HG03064 (cell line): Measurements from ENCODE around the gene EPHB1.

Source experiments
- ATAC-seq: cut with Tn5 transposase; IDR thresholded peaks from one replicate; pipeline ENCODE4 v1.9.1; 2021; ENCODE audit warnings: low read depth; ENCODE audit not compliant: unreplicated experiment

The EPHB1 gene

GRCh38 chr3:134804508-134805480, 9.7 kb downstream of the EPHB1 start:
- no peak for ATAC-seq

DNA sequence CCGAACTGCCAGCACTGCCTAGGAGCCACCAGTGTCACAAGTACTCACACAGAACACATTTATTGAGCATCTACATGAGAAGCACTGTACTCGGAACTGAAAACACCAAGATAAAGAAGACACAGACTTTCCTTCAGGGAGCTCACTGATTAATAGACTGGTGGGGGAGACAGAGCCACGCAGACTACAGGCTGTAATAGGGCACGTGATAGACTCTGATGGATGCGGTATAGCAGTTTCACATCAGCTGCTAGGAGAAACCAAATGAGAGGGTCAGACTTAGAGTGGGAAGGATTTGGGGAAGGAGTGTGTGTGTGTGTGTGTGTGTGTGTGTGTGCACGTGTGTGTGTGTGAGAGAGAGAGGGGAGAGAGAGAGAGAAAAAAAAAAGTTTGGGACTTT, 12.1 kb downstream of the EPHB1 start:
- ATAC-seq: no peak

GRCh38 chr3:134808835-134809234, 13.8 kb downstream of the EPHB1 start:
- ATAC-seq: no peak

DNA sequence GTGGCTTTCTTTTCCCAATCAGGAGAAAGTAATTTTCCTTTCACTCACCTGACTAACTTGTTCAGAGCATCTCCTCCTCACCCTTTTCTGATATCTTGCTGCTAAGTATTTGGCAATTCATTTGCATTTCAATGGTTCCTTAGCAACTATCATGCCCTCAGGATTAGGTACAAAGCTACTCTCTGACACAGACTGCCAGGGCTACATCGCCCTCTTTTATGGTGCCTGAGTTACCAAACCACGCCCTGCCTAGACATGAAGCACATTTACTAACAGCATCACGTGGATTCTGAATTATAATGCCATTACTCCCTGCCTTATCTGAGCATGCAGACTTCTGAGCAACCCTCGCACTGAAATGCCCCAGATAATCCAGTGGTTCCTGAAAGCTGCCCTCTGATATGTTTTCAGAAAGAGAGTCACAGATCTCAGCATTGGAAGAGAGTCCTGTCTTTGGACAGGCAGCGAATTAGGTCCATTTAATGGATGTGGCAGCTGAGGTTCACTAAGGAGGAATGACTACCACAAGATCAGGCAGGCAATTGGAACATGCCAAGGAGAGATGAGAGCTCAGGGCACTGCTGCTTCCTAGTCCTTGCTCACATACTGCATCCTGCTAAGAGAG, 14.5 kb downstream of the EPHB1 start:
- ATAC-seq: no peak

DNA sequence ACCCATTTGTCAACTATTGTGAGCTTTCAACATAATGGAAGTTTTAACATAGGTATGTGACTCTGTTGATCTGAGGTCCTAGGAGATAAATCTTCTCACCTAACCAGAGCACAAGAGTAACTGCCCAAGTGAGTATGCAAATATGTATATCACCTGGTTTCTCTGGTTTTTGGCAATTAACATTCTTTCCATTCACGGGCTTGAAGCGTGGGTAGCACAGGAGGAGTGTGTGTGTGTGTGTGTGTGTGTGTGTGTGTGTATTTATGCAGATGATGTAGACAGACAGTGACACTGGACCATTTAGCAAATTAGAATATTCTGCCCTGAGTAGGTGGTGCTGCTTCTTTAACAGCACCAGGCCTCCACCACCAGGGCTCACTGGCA, 15.0 kb downstream of the EPHB1 start:
- no peak for ATAC-seq

DNA sequence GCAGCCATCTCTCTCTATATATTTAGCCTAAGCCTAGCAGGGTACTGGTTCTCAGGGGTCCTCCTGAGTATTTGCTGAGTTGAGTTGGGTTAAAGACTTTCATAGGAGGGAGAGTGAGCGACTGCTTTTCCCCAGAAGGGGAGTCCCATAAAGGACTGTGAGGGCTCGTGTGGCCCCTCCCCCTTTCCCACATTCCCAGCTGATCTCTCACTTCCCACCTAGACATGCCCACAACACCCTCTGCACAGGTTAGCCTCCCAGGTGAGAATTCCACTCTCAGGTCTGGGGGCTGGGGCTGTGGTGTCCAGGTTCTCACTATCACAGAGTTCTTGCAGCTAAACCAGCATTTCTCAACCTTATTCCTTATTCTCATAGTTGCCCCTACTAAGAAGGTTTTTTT, 15.8 kb downstream of the EPHB1 start:
- no peak for ATAC-seq

DNA sequence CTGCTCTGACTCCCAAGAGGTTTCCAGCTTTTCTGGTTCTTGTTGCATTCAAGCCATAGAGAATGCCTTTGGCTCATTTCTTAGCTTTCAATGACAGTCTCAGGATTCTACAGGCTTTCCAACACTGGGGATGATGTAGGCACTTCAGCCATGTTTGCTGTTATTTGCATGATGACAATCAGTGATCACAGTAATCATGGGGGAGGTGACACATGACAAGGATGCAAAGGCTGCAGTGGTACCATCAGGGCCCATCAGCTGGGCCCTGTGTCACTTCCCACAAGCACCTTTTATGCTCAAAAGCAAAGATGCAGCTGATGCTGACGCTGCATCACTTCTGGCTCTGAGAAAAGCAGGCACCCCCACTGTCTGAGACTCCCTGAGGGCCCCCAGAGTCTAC, 18.6 kb downstream of the EPHB1 start:
- no peak for ATAC-seq

DNA sequence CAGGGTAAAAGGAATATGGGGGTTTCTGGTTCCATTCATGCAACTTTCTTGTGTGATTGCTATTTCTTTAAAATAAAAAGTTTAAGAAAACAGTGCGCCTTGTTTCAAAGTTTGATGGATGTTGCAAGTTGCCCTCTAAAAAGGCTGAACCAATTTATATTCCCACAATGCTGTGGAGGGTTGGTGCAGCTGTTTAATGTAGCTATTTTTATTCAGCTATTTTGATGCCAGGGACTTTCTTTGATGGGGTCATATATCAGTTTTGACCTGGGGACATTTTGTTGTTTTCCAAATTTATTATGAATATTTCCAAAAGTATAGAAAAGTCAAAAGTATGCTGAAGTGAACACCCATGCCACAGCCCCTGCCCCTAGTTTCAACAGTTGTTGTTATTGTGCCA, 20.5 kb downstream of the EPHB1 start:
- ATAC-seq: no peak

DNA sequence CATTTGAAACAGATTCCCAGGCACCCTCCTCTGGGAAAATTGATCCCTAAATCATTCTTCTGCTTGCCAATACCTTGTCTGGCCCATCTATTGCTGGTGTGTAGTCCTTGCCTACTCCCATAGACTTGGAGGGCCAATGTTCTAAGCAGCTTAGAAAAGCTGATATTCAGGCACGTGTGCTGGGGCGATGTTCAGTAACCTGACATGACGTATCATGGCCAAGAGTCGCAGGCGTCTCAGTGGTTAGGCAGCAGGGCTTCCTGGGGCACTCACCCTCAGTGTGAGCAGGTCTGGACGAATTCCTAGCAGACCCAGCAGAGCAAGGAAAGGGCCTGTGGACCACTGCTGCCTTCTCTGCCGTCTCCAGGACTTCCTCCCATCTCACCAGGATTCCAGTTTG, 21.6 kb downstream of the EPHB1 start:
- no peak for ATAC-seq

DNA sequence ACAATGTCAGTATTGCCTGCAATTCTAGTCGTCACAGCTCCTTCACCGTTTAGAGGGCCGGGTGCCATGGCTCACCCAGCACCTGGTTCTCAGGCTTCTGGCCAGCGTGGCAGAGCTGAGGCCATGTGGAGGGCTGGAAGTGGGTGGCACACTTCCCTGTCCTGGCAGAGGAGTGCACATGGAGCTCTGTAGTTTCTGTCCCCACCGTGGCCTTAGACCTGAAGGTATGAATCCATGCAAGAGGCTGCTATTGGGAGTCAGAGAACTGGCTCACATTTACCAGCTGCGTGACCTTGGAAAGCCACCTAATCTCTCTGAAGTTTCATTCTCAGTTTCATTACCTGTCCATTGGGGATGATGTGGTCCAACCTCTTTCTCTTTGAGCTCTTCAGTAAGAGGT, 22.2 kb downstream of the EPHB1 start:
- no peak for ATAC-seq

DNA sequence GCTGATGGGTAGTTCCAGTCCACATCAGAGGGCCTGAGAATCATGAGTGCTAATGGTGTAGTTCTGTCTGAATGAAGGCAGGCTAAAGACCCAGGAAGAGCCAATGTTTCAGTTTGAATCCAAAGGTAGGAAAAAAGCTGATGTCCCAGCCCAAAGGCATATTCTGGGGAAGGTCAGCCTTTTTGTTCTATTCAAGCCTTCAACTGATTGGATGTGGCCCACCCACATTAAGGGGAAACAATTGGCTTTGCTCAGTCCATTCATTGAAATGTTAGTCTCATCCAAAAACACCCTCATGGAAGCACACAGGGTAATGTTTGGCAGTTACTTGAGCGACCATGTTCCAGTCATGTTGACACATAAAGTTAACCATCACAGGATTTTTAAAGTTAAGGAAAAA, 25.9 kb downstream of the EPHB1 start:
- no peak for ATAC-seq

DNA sequence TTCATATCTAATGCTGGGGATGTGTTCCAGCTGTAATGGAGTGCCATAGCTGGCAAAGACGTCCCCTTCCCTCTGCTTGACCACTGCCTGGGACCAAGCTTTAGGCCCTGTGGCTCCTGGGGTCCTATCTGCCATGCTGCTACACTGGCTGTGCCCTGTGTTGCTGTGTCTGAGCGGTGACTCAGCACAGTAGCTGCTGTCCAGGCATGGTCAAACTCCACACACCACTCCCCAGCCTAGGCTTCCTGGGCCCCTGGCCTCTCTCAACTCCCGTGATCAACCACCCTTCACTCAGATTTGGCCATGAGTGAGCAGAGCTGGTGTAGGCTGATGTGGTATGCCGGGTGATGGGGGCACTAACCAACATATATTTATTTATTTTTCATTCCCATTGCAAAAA, 27.0 kb downstream of the EPHB1 start:
- ATAC-seq: no peak

DNA sequence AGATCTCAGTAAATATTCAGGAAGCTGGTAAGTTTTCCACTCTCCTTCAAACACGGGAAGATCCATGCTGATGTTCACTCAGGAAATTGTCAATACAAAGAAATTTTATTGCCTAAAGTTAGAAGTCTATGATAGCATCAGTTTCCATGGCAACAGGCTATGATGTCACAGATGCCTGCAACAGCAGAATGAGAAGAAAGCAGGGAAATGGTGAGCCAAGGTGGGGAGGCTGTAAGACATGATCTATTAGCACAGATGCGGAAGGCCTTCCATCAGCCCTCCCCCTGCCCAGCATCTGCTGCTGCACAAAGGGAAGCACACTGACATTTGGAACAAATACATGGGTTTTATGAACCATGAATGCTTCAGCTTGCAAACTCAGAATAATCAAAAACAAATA, 28.6 kb downstream of the EPHB1 start:
- ATAC-seq: no peak

GRCh38 chr3:134824791-134825190, 29.7 kb downstream of the EPHB1 start:
- ATAC-seq: no peak

- no peak for ATAC-seq
These were observed 32.2 kb downstream of the EPHB1 start for GRCh38 chr3:134827213-134827612.

DNA sequence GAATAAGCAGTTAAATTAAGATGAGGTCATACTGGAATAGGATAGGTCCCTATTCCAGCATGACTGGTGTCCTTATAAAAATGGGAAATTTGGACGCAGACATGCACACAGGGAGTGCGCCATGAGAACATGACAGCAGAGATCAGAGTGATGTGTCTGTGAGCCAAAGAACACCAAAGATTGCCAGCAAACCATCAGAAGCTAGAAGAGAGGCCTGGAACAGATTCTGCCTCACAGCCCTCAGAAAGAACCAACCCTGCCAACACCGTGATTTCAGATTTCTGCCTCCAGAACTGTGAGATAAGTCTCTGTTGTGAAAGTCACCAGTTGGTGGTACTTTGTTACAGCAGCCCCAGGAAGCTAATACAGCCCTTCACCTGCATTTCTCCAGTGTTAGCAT, 34.7 kb downstream of the EPHB1 start:
- no peak for ATAC-seq

DNA sequence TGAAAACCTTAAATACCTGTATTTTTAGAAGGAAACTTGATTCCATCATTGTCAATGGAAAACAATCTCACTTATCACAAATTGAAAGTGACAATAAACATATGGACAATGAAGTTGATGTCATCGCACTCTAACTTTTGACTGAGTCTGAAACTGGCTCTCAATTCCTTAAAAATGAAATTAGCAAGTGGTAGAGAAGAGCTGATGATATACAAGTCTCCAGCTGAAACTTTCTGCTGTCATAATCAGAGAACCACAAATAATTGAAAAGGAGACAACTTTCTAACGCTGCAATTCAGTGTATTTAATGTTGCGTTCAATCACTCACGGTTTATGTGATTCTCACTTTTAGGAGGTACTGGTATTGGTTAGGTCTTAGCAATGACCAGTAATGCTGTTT, 37.5 kb downstream of the EPHB1 start:
- no peak for ATAC-seq

DNA sequence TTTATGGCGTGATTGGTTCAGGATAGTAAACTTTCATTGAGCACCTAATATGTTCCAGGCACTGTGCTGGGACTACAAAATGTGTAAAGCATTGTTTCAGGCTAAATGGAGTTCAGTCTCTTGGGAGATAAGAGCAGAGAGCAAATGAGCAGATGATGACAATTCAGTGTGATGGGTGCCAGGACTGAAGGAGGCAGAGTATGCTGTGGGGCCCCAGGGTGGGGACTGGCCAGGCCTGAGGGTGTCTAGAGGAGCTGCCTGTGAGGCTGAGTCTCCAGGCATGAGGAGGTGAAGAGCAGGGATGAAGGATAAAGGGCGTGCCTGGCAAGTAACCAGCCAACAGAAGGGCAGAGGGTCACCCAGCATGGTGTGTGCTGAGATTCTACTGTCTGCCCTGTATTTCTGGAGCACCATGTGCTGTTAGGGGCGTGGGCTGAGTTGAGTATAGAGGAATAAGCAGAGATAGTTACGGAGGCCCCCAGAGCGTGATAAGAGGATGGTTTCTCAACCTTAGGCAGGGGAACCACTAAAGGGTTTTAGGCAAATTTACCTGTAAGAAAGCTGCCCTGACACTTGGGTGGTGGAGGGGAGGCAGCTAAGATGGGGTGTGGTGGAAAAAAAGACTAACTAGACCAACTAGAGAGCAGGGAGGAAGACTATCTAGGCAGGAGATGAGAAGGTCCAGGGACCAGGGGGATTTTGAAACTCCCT, 38.5 kb downstream of the EPHB1 start:
- no peak for ATAC-seq

DNA sequence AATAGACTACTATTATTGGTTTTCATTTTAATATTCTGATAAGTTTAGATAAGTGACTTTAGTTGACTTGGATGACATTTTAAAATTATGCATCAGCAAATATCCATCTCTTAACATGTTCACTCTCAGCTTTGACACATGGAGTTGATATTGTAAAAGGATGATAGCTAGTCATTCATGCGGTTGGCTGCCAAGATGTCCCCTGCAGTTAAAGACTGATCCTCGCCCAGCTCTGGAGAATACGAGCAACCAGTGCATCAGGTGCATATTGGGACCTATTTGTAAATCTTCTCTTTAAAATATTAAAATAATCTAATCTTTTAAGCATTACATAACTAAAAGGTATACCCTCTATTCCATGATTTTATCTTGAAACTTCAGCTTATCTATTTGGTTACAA, 41.9 kb downstream of the EPHB1 start:
- ATAC-seq: no peak

DNA sequence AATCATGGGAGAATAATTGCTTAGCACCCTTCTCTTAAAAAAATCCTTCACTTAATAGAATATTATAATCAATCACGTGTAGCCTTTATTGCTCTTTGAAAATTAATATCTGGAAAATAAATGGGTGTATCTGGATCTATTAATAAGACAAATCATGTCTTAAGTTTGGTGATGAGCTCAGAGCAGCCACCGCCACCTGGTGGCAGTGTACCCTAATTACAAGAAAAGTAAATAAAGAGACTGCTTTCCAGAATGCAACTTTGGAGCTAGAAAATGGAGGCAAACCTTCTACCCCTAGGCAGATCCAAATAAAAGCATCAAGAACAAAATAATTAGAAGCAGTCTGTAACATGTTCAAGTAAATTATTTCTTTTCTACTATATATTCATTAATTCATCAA, 43.5 kb downstream of the EPHB1 start:
- no peak for ATAC-seq

GRCh38 chr3:134839422-134839821, 44.4 kb downstream of the EPHB1 start:
- ATAC-seq: no peak

DNA sequence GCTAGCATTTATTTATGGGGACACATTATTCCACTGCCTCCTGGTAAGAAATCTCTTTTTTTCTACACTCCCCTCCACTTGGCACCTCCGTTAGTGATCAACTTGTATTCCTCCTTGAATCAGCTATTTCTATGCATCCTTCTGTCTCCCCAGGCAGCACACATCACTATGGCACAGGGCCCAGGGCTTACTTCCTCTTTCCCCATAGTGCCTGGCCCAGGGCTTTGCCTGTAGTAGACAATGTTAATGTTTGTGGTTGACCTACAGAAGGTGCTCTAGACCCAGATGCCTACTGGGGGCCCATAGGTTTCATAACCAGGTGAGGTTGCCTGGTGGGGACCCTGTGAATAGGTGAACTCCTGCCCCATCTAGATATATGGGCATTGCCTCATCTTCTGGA, 44.9 kb downstream of the EPHB1 start:
- ATAC-seq: no peak
